Fibroblast of skin of left quadriceps (primary cell): ENCODE data around the gene HDHD5.

Source experiments
- DNase-seq, 2 experiments: peaks; one replicate each; pipeline ENCODE4 v3.0.0-alpha.2; 2013; ENCODE audit warnings: low read depth in 2 of 2

HDHD5 gene

DNA sequence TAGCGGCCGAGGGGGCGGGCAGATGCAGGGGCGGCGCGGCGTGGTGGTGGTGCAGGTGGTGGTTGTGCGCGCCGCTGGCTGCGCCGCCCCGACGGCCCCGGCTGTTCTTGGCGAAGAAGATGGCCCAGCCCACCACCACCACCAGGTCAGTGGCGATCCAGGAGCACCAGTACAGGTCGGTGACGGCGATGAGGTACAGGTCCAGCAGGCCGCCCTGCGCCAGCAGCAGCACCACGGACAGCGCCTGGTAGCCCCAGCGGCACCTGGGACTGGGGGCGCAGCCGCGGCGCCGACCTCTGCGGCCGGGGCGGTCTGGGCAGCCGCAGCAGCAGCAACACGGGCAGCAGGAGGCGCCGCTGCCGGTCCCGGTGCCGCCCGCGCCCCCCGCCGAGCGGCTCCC lies 38.8 kb downstream of the HDHD5 start:
- DNase-seq: no peak

DNA sequence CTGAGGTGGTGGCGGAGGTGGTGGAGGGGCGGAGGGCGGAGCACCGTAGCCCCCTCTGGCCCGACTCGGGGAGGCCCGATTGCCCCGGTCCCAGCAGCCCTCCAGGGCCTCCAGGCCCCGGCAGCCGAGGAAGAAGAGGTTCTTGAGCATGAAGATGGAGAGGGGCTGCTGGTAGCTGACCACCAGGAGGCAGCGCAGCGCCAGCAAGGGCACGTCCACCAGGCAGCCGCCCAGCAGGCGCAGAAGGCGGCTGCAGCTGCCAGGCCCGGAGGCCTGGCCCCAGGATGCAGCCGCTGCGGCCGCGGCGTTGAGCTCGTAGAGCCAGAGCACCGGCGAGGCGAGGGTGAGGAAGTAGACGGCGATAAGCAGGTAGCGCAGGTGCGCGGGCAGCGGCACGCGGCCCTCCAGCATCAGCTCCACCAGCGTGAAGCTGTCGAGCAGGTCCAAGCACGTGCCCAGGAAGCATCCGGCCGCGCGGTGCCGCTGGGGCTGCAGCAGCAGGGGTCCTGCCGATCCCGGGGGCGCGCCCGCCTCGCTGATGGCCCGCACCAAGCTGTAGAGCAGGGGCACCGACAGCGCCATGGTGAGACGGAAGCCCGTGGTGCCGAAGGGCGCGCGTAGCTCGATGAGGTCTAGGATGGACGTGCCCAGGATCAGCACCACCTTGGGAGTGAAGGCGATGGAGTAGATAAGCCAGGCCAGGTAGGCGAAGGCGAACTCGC lies 39.4 kb downstream of the HDHD5 start:
- no peak for DNase-seq

DNA sequence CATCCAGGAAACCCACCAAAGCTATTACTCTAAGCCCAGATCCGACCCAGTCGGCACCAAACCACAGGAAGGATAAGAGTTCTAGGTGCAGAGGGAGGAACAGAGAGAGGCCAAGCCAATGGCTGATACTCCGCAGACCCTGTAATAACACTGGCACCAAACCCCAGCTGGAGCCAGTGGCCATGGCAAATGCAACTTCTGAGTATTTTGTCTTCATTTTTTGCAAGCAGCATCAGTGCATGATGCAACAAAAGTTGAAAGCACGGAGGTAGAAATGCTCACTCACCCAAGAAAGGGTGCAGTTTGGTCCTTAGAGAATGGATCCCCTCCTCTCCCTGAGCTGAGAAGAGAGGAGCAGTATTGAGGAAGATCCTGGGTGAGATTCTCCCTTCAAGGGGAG lies 40.7 kb downstream of the HDHD5 start:
- DNase-seq: no peak

DNA sequence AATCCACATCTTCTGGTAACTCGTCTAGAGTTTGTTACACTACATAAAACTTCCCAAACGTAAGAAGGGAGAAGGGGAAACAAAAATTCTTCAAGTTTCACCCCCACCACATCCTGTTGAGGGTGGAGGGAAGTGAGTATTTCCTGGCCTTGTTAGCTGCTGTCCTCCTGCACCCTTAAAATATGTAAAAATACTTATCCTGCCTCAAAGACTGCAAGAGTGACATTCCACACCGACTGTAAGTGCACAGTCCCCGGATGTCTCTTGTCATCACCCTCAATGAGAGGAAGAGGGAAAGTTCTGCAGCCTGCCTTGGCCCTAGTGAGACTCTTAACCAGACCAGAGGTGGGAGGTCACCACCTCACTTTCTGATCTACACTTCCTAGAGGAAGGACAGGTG lies 41.2 kb downstream of the HDHD5 start:
- no peak for DNase-seq

DNA sequence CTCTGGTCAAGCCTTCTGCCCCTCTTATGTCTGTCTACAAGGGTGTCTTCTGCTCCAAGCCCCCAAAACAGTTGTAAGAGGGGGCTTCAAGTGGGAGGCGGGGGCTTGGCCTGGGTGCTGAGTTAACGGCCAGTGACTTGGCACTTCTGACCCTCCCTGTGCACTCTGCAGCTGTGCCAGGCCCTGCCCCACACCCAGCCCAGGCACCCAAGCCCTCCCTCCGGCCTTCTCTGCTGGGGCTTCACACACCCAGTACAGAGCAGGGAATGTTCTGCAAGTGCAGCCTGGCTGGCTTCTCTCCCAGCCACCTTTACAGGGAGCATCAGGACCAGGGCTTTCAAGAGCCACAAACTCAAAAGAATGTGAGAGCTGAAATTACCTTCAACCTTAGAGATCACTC lies 41.7 kb downstream of the HDHD5 start:
- DNase-seq: no peak

DNA sequence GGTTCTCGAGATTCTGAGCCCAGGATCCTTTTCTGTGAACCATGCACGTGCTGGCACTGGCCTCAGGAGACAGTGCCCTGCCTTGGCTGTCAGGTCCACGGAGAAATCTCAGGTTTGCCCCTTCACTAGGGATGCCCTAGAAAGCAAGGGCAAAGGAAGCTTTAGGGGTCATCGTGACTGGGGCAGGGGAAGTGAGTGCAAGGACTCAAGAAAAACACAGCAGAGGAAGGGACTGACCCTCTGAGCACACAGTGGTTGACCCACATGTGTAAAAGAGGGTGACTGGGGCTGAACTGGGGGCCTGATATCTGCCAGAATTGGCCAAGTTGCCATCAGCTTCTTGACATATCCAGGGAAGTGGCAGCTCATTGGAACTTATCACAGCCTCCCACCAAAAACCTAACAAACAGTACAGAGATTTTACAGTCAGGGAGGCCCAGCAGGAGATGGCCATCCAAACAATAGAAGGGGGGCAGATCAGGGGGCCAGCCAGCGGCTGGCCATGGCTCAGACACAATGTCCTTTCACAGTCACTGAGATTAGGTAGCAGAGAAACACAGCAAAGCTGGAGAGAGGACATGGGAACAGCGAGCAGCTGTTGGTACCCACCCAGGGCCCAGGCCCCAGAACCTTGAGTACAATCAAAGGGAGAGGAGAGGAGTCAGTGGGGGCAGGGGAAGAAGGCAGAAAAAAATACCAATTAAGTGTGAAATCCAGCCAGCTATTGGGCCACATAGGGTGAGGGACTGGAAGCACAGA lies 42.3 kb downstream of the HDHD5 start:
- no peak for DNase-seq

DNA sequence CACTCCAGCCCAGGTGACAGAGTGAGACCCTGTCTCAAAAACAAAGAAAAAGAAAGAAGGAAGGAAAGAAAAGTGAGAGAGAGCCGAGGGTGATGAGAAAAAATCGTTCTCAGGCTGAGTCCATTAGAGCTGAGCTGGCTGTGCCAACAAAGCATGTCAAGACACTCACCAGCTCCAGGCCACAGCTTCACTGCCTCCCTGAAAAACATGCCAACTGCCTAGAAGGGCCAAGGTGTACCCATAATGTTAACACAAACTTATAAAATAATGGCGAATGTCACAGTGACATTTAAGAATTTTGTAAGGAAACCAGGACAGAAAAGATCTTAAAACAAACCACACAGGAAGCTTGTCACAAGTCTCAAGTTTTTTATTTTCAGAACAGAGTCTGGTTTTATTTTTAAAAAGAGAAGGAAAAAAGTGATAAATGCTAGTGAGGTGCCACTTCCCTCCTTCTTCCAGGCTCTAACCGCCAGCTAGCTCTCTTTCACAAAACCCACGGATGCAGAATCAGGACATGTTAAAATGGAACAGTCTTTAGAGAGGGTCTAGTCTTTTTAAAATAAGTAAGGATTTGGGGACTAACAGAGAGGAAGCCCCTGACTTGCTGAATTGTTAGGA lies 43.0 kb downstream of the HDHD5 start:
- DNase-seq: no peak

DNA sequence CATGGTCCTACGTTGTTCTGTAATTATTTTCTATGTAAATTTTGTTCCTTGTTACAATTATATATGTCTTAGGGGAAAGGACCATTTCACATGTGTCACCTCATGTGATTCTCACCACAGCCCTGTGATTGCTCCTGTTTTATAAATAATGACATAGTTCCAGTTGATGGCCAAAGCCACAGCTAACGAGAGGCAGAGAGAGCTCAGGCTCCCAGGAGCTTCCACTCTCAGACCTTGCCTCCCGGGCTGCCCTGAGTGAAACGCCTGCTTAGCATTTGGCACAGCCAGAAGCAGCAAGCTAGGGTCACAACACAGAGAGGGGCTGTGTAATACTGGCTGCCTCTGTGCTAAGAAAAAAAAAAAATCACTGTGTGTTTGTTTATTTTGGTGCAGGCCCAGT lies 43.8 kb downstream of the HDHD5 start:
- no peak for DNase-seq

DNA sequence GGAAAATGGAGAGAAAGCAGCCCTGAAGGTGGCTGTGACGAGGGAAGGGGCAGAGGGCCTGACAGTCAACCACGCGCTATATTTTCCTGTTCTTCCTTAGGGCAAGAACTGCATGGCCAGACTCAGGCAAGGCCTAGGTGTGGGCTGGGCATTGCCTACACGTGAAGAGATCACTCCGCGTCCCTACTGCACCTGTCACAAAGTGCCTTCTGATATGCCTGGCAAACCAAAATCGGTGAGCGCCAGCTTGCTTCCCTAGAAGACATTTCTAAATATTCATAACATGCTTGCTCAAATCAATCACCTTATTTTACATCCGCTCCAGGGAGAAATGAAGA lies 44.2 kb downstream of the HDHD5 start:
- DNase-seq: no peak

DNA sequence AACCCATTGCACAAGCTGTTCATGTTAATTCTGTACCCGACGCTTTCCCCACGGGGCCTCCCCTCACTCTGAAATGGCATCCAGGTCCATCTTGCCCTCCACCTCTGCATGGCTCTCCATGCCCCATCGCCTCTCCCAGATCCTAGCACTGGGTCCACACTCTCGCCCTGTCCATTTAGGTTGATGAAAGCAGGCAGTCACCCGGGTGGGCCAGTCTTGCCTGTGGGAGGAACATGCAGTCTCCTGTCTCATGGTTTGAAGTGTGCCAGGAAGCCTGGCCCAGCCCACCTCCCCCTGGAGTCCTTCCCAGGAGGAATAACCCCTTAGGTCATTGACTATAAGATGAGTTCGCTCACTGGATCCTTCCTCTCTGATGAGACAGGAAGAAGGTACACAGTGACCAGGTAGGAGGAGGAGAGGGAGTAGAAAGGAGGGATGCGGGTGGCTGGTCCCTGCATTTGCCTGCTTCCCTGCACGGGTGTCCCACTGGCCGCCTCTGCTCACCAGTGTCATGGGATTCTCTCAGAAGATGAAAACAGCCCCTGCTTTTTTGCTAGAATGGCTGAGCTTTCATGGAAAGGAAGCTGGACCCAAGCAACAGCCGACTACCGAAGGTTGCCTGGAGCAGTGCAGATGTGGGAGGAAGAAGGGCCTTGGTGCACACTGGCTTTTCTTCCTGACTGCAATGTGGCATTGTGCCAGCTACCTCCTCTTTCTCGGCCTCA lies 44.7 kb downstream of the HDHD5 start:
- DNase-seq: no peak

DNA sequence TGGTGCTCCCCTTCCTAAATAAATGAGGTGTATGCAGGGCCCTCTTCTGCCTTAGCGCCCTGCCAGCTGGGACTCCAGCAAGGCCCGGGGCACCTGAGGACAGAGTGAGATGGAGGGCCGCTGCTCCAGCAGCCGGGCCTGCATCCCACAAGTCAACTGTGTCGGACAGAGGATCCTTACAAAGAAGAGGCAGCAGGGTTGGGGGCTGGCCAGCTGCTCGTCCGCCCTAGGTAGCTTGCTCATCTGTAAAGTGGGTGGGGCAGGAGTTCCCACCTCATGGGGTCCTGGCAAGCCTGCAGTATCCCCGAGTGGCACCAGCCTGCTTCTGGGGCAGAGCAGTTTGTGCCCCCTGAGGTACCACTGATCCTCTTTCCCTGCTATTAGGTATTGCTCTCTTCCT lies 45.5 kb downstream of the HDHD5 start:
- DNase-seq: no peak

DNA sequence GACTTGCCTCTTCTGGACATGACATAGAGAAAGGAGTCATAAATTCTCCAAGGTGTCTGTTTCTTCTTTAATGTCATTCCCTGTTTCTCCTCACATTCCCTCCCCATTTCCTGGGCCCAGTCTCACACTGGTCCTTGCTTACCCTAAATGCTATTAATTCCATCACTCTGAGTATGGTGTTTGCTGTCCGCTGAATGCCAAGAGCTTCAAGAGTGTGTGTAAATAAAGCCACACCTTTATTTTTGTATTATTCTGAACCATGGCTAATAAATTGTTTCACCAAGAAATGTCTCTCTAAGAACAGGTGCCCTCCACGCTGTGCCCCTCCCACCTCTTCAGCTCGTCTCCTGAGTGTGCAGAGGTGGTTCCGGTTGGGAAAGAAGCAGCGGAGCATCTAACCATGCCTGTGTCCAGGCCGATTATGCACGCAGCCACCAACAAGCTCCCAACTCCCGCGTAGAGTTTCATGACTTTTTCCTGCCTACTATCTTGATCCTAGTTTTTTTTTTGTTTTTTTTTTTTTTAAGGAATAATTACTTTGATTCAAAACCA lies 46.5 kb downstream of the HDHD5 start:
- DNase-seq: no peak

DNA sequence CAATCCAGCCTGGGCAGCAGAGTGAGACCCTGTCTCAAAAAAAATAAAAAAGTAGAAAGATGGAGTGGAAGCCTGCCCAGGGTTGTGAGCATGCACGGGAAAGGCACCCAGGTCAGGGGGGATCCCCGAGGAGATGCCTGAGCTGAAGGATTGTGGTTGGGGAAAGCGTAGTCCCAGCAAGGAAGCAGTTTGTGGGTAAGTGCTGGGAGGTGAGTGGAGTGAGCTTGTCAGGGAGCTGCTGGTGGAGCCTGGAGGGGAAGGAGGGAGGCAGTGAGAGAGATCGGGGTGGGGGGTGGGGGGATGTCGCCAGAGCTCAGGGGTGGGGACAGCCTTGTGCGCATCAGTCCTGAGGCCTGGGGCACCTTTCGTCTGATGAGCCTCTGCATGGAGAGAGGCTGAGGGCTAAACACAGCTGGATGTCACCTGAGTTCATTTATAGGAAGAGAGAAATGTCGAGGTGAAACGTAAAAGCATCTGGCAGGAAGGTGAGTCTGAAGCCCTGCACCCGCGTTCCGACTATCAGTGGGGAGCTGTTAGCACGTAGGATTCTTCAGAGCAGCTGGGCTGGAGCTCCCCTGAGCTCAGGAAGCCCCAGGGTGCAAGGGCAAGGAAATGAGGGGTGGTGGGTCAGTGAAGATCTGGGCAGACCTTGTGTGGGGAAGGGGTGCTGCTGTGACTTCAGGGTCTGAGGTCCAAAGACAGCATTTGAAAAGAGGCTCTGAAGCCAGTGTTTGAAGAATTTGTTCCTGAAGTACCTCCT lies 48.1 kb downstream of the HDHD5 start:
- no peak for DNase-seq

DNA sequence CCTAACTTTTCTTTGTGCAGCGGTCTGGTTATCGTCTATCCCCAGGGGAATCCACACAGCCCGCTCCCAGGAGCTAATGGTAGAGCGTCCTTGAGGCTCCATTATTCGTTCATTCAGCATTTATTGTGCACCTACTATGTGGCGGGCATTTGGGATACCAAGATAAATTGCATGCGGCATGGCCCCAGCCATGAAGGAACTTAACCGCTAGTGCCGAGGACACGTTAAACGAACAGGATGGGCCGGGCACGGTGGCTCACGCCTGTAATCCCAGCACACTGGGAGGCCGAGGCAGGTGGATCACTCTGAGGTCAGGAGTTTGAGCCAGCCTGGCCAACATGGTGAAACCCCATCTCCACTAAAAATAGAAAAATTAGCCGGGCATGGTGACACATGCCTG lies 49.1 kb downstream of the HDHD5 start:
- no peak for DNase-seq

DNA sequence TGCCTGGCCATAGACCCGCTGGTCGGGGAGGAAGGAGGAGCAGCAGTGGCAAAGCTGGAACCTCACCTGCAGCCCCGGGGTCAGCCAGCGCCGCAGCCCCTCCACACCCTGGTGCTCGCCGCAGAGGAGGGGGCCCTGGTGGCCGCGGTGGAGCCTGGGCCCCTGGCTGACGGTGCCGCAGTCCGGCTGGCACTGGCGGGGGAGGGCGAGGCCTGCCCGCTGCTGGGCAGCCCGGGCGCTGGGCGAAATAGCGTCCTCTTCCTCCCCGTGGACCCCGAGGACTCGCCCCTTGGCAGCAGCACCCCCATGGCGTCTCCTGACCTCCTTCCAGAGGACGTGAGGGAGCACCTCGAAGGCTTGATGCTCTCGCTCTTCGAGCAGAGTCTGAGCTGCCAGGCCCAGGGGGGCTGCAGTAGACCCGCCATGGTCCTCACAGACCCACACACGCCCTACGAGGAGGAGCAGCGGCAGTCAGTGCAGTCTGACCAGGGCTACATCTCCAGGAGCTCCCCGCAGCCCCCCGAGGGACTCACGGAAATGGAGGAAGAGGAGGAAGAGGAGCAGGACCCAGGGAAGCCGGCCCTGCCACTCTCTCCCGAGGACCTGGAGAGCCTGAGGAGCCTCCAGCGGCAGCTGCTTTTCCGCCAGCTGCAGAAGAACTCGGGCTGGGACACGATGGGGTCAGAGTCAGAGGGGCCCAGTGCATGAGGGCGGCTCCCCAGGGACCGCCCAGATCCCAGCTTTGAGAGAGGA lies 49.8 kb downstream of the HDHD5 start:
- no peak for DNase-seq

DNA sequence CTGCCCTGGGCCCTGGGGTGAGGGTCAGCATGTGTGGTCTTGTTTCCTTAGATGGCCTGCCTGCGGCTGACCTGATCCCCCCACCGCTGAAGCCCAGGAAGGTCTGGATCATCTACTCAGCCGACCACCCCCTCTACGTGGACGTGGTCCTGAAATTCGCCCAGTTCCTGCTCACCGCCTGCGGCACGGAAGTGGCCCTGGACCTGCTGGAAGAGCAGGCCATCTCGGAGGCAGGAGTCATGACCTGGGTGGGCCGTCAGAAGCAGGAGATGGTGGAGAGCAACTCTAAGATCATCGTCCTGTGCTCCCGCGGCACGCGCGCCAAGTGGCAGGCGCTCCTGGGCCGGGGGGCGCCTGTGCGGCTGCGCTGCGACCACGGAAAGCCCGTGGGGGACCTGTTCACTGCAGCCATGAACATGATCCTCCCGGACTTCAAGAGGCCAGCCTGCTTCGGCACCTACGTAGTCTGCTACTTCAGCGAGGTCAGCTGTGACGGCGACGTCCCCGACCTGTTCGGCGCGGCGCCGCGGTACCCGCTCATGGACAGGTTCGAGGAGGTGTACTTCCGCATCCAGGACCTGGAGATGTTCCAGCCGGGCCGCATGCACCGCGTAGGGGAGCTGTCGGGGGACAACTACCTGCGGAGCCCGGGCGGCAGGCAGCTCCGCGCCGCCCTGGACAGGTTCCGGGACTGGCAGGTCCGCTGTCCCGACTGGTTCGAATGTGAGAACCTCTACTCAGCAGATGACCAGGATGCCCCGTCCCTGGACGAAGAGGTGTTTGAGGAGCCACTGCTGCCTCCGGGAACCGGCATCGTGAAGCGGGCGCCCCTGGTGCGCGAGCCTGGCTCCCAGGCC lies 50.6 kb downstream of the HDHD5 start:
- no peak for DNase-seq

DNA sequence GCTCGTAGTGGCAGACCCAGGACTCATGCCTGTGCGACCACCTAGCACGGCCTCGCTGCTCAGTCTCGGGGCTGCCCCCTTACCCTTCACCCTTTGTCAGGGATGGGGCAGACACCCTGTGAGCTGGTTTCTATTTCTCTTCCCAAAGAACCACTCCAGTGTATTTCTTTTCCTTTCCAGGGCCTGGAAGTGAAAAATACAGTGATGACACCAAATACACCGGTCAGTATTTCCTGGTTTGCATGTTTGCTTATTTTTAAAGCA lies 51.6 kb downstream of the HDHD5 start:
- no peak for DNase-seq

DNA sequence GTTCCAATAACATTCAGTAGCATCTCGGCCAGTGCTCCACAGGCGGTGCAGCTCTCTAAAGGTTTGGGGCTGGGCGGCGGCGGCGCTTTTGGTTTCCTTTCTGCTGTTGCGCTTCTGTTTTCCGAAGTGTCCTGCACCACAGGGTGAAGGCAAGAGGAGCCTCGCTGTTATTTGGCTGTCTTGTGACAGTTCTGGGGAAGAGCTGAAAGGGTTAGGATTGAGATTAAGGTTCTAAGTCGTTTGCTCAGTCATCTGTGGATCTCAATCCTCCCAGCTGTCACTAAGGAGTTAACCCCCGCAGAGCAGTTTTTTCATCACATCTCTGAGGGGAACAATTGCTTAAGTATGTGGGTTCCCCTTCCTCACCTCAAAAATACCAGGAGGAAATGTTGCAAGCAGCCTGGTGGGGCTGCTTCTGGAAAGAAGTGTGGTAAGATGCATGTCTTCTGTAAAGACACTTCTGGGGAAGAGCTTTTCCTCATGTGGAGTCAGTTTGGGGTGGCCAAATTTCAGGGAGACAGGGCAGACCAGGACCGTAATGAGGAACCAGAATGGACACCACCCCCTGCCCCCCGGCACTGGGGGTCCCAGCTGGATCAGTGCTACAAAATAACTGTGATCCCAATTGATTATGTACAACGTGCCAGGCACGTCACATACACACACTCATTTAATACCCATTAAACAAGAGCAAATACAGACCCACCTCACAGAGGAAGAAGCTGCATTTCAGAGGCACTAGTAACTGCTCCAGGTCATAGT lies 52.1 kb downstream of the HDHD5 start:
- no peak for DNase-seq

DNA sequence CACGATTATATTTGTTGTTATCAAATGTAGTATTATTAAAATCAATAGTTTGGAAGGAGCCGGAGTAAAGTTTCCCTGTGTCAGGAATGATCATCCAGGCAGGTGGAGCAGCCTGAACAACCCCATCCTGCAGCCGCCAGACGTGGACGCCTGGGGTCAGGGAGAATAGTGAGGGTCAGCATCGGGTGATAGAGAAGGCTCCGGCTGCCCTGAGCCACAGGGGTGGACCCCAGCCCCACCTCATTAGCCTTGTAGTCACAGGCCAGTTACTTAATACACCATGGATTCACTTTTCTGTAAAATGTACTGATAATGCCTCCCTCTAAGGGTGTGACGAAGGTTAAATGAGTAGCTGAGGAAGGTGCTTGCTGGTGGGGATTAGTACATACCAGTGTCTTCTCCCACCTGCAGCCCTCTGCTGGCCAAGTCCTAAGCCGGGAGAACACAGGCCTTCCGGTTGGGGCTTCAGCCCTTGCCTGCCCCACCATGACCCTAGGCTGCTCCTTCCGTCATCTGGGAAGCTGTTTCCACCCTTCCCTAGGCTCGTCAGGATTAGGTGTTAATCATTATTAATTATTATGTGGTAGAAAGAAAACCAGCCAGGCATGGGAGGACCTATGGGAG lies 52.8 kb downstream of the HDHD5 start:
- no peak for DNase-seq
